Measurements from ENCODE around the gene SPAG5. TPM values are rescaled to one million over a fixed set of nuclear protein-coding genes. Genes with fewer than 3 reads are reported as not detected.

Gene SPAG5
- polyA plus RNA-seq, 1 donor from 2014 or later, result 19.9 TPM

GRCh38 chr17:28643983-28644786 is 45.4 kb upstream of the SPAG5 start:
- H3K9me3 ChIP-seq (ENCODE audit: low read length), result no peaks in the 10 kb centered on the region
- no peaks in the 10 kb centered on the region for H4K20me1 ChIP-seq (ENCODE audit: insufficient read depth)
- no peaks in the 10 kb centered on the region for H3K9me2 ChIP-seq (ENCODE audit: insufficient read depth, low read length)
- no peaks in the 10 kb centered on the region for H3K36me3 ChIP-seq (ENCODE audit: insufficient read depth, low read length)
- no peaks in the 10 kb centered on the region for H3K27me3 ChIP-seq (ENCODE audit: insufficient read depth, low read depth, low read length)
- TF ChIP-seq EZH2 (IDR thresholded peaks at IDR 0.05; ENCODE audit: borderline replicate concordance, insufficient read depth, low read length, poor library complexity, severe bottlenecking), result no peak
- TF ChIP-seq CTCF (IDR thresholded peaks at IDR 0.05; ENCODE audit: poor library complexity, severe bottlenecking), result peak; percentile 60
- TF ChIP-seq MXI1 (conservative IDR thresholded peaks at IDR 0.05; ENCODE audit: poor library complexity, severe bottlenecking), result peak; percentile 54
- H3K4me2 ChIP-seq (ENCODE audit: low read length), result peak overlapping the region; percentile 92
- peaks cover 21% of the 10 kb centered on the region for H3K79me2 ChIP-seq (replicated peaks; ENCODE audit: insufficient read depth, low read length)
- peak overlapping the region; percentile 84 for H2AFZ ChIP-seq (ENCODE audit: low read depth, low read length)
- H3F3A ChIP-seq (ENCODE audit: insufficient read depth, low read length, poor library complexity, severe bottlenecking), result peaks cover 4% of the 10 kb centered on the region
- H3K4me3 ChIP-seq (ENCODE audit: low read length), result peak overlapping the region; percentile 78
- peak overlapping the region; percentile 85 for H3K9ac ChIP-seq (ENCODE audit: low read length)
- H3K27ac ChIP-seq (ENCODE audit: low read length), result peak overlapping the region; percentile 90

- Histone ChIP-seq H3F3A (ENCODE audit: insufficient read depth, low read length, poor library complexity, severe bottlenecking) (peaks cover 4% of the 10 kb centered on the region), H3K36me3 (ENCODE audit: insufficient read depth, low read length) (peaks cover 6% of the 10 kb centered on the region), H2AFZ (ENCODE audit: low read depth, low read length) (no peak overlapping the region), H3K9me3 (ENCODE audit: low read length) (no peaks in the 10 kb centered on the region), H4K20me1 (ENCODE audit: insufficient read depth) (no peaks in the 10 kb centered on the region), H3K9me2 (ENCODE audit: insufficient read depth, low read length) (no peaks in the 10 kb centered on the region), H3K27me3 (ENCODE audit: insufficient read depth, low read depth, low read length) (no peaks in the 10 kb centered on the region), H3K9ac (ENCODE audit: low read length) (no peak overlapping the region), H3K79me2 (replicated peaks; ENCODE audit: insufficient read depth, low read length) (peaks cover 21% of the 10 kb centered on the region), H3K27ac (ENCODE audit: low read length) (no peak overlapping the region), H3K4me2 (ENCODE audit: low read length) (no peak overlapping the region), H3K4me3 (ENCODE audit: low read length) (no peak overlapping the region)
- TF ChIP-seq EZH2 (IDR thresholded peaks at IDR 0.05; ENCODE audit: borderline replicate concordance, insufficient read depth, low read length, poor library complexity, severe bottlenecking), result no peak
- TF ChIP-seq RAD21 (conservative IDR thresholded peaks at IDR 0.05), result no peak
- TF ChIP-seq SMC3 (conservative IDR thresholded peaks at IDR 0.05; ENCODE audit: poor library complexity), result no peak
- no peak for TF ChIP-seq POLR2AphosphoS5 (IDR thresholded peaks at IDR 0.05)
- no peak for TF ChIP-seq EP300 (conservative IDR thresholded peaks at IDR 0.05; ENCODE audit: poor library complexity, severe bottlenecking)
- TF ChIP-seq TAF1 (IDR thresholded peaks at IDR 0.05; ENCODE audit: low read depth), result no peak
- TF ChIP-seq REST (IDR thresholded peaks at IDR 0.05; ENCODE audit: borderline replicate concordance), result no peak
- TF ChIP-seq CTCF (IDR thresholded peaks at IDR 0.05; ENCODE audit: poor library complexity, severe bottlenecking), result no peak
- no peak for TF ChIP-seq MXI1 (conservative IDR thresholded peaks at IDR 0.05; ENCODE audit: poor library complexity, severe bottlenecking)
These were observed 42.8 kb upstream of the SPAG5 start for GRCh38 chr17:28641579-28641978.
